Adrenal gland (tissue), 12 donors: ENCODE results near the gene RPL29. TPM values are rescaled to one million over a fixed set of nuclear protein-coding genes. Genes with fewer than 3 reads are reported as not detected.

Source experiments
- DNase-seq, 7 donors: peaks; one replicate each; pipeline ENCODE4 v3.0.0-alpha.2; 2019 to 2020
- H3K27ac ChIP-seq, 5 donors: fragments of 200-600 bp; sonication (generic) in 4 of 5; 1 replicate in 3 of 5; 2 replicates in 2 of 5; pipeline versions ENCODE4 v1.5.1 to v1.8.0; 2016 to 2020; ENCODE audit warnings: mild to moderate bottlenecking in 1 of 5
- H3K27me3 ChIP-seq: fragments of 200-600 bp; 2 replicates; pipeline ENCODE4 v1.8.0; 2021
- H3K36me3 ChIP-seq, 2 donors: fragments of 200-600 bp; replicated peaks in 1 of 2; 1 replicate in 1 of 2; 2 replicates in 1 of 2; pipeline versions ENCODE4 v1.5.1 to v1.8.0; 2018 to 2022
- H3K4me1 ChIP-seq, 2 donors: fragments of 200-600 bp; replicated peaks in 1 of 2; 1 replicate in 1 of 2; 2 replicates in 1 of 2; pipeline versions ENCODE4 v1.5.1 to v1.8.0; 2018 to 2021
- H3K4me3 ChIP-seq, 4 donors: fragments of 200-600 bp; sonication (generic) in 3 of 4; one replicate each; pipeline ENCODE4 v1.5.1; 2016 to 2018
- H3K9me3 ChIP-seq, 3 donors: fragments of 200-600 bp; sonication (generic) in 1 of 3; replicated peaks in 1 of 3; 1 replicate in 2 of 3; 2 replicates in 1 of 3; pipeline versions ENCODE4 v1.5.1 to v1.8.0; 2016 to 2021
- POLR2A ChIP-seq, 2 donors: fragments of 450-650 bp; IDR thresholded peaks; one replicate each; pipeline ENCODE4 v1.6.1; 2017; ENCODE audit warnings: antibody characterized with exemption in 2 of 2, mild to moderate bottlenecking in 2 of 2, moderate library complexity in 1 of 2
- WGBS, 4 donors: extraction: QIAGEN DNeasy Blood & Tissue Kit in 2 of 4; methylation state at CpG; one replicate each; pipeline versions ENCODE4 v1.1.5 to v1.1.7; 2013 to 2017; 5-methylcytosine and 5-hydroxymethylcytosine counted together
- intact Hi-C, 2 donors: fragments of 100-400 bp; cut with DNase I; formaldehyde crosslinking; loops; one replicate each; pipeline versions ENCODE4 v1.14.1 to v1.15.0; 2022 to 2023
- polyA plus RNA-seq, 3 donors: library from polyadenylated mRNA; stranded (reverse); fragments of 200-250 nt in 2 of 3; fragments of 350-450 nt in 1 of 3; fragmentation: Illumina TruSeq in 1 of 3; extraction: RNeasy Lipid Tissue Mini Kit (QIAGEN cat#74804) in 1 of 3; gene quantifications; one replicate each; pipeline ENCODE4 v1.2.3, GENCODE V29; 2013 to 2014
- total RNA-seq, 9 donors: library from RNA; depleted of rRNA in 4 of 9; stranded (reverse); fragments of >200 nt in 4 of 9; fragments of 120-200 nt in 1 of 9; fragmentation: NEBNext Ultra II Directional in 1 of 9; extraction: Animal tissue kit (Norgen Biotek cat#: 25700) in 1 of 9; gene quantifications; one replicate each; pipeline versions ENCODE4 v1.1.0 to v1.2.4, GENCODE V29; 2013 to 2023
- TF ChIP-seq, protein P1 (sequence below), 6 experiments: fragments of 450-650 bp in 4 of 6; fragments of 200-600 bp in 2 of 6; sonication (generic) in 1 of 6; IDR thresholded peaks; 1 replicate in 5 of 6; 2 replicates in 1 of 6; pipeline versions ENCODE4 v1.5.1 to v1.8.0; 2016 to 2021; ENCODE audit warnings: antibody characterized with exemption in 6 of 6, mild to moderate bottlenecking in 2 of 6, moderate library complexity in 1 of 6
- donor health status: healthy with polysubstance abuse.
- donor health status: Bipolar disorder and iron deficiency.
- donor health status: DM: yes; HTN: yes; CAD: no.
- donor health status: DM: no; HTN: no; CAD: no.
- donor health status: DM: no; HTN: no; CAD: no.
- donor health status: DM: yes; HTN: yes; CAD: no.

Gene RPL29
- total and polyA plus RNA-seq, 12 donors: 947 to 3,421 (median 1,448) TPM

DNA sequence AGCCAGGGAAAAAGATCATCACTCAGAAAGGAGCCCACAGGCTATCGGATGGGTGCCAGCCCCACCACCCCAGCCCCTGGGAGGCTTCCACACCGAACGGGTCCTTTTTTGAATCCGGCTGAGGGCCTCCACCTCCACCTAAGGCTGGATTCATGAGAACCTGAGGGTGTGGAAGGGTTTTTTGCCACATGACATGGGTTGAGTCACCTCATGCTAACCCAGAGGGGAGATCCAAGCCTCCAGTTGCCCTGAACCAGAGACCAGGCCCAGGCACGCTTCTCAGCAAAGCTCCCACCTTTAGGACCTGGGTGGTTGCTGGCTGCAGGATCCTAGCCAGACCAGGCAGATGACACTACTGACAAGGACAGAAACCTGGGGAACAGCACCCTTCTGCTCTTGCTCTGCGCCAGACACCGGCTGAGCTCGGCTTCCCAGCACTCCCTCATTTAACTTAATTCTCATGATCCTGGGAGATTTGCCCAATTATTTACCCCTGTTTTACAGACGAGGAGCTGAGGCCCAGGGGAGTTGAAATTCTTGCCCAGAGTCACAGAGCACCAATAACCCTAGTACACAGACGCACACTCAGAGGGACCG lies 35.1 kb upstream of the RPL29 start:
- WGBS, 4 donors: 92 to 98% (median 93%) methylated on average over 10 to 11 of the region's 11 CpGs

DNA sequence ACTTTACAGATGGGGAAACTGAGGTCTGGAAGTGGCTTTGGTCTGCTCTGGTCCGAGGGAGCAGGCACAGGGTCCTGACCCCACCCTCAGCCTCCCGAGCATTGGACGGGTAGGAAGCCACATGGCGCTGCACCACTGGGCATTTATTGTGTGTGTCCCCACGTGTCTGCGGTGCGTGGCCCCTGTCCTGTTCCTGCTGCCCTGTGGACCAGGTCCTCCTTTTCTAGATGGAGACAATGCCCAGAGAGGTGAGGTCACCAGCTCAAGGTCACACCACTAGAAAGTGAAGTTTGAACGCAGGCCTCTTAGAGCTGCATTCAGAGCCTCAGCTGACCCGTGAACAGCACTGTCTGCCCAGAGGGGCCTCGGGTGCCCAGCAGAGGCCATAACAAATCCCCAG lies 33.8 kb upstream of the RPL29 start:
- H3K9me3 ChIP-seq: no peaks in the 10 kb centered on the region
- TF ChIP-seq, protein P1, sequence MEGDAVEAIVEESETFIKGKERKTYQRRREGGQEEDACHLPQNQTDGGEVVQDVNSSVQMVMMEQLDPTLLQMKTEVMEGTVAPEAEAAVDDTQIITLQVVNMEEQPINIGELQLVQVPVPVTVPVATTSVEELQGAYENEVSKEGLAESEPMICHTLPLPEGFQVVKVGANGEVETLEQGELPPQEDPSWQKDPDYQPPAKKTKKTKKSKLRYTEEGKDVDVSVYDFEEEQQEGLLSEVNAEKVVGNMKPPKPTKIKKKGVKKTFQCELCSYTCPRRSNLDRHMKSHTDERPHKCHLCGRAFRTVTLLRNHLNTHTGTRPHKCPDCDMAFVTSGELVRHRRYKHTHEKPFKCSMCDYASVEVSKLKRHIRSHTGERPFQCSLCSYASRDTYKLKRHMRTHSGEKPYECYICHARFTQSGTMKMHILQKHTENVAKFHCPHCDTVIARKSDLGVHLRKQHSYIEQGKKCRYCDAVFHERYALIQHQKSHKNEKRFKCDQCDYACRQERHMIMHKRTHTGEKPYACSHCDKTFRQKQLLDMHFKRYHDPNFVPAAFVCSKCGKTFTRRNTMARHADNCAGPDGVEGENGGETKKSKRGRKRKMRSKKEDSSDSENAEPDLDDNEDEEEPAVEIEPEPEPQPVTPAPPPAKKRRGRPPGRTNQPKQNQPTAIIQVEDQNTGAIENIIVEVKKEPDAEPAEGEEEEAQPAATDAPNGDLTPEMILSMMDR (IDR thresholded peaks at IDR 0.05): no peak
- TF ChIP-seq POLR2A (IDR thresholded peaks at IDR 0.05): no peak
- peak in 1 of 7 donors; percentile 52 for DNase-seq
- no peak overlapping the region for H3K4me3 ChIP-seq
- no peaks in the 10 kb centered on the region for H3K36me3 ChIP-seq
- WGBS, 4 donors: 52 to 79% (median 74%) methylated on average over 2 to 10 of the region's 10 CpGs
- no peaks in the 10 kb centered on the region for H3K27me3 ChIP-seq
- peak overlapping the region in 2 of 5 donors; percentile 79 to 86 for H3K27ac ChIP-seq
- H3K4me1 ChIP-seq: peaks cover 0 to 31% of the 10 kb centered on the region in 2 donors
- intact Hi-C loops: no loop called here

More for the DNA sequence above, 35.1 kb upstream of the RPL29 start:
- peak in 1 of 7 donors; percentile 83 for DNase-seq
- H3K4me3 ChIP-seq: no peak overlapping the region
- H3K9me3 ChIP-seq: no peaks in the 10 kb centered on the region
- peak overlapping the region in 1 of 5 donors; percentile 79 for H3K27ac ChIP-seq
- no peaks in the 10 kb centered on the region for H3K36me3 ChIP-seq
- H3K27me3 ChIP-seq: no peaks in the 10 kb centered on the region
- peaks cover 0 to 20% of the 10 kb centered on the region in 2 donors for H3K4me1 ChIP-seq
- TF ChIP-seq, protein P1 (IDR thresholded peaks at IDR 0.05): no peak
- no peak for TF ChIP-seq POLR2A (IDR thresholded peaks at IDR 0.05)
- intact Hi-C loops: no loop called here

DNA sequence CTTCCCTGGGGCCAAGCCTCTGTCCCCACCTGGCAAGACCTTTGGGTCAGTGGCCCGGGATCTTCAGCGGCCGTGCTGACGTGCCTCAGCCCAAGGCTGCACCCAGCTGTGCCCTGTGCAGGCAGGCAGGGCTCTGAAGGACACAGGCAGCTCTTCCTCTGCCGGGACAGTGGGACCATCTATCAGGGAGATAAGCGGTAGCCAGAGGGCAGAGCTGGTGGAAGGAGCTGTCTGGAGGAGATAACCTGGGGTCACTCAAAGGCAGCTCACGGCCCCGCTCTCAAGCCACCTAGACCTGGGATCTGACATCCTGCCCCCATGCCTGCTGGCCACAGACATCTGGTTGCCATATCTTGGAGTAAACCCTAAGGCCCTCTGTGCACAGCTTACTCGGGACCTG lies 33.4 kb upstream of the RPL29 start:
- peak; percentile 62 to 91 (median 86) for DNase-seq
- H3K27me3 ChIP-seq: no peaks in the 10 kb centered on the region
- WGBS, 4 donors: 23 to 35% (median 29%) methylated on average over 4 to 9 of the region's 9 CpGs
- no peaks in the 10 kb centered on the region for H3K9me3 ChIP-seq
- no peaks in the 10 kb centered on the region for H3K36me3 ChIP-seq
- TF ChIP-seq, protein P1 (IDR thresholded peaks at IDR 0.05): no peak
- peak in 1 of 2 donors; percentile 35 for TF ChIP-seq POLR2A (IDR thresholded peaks at IDR 0.05)
- H3K4me3 ChIP-seq: no peak overlapping the region
- peak overlapping the region in 3 of 5 donors; percentile 1 to 86 (median 79) for H3K27ac ChIP-seq
- peaks cover 0 to 36% of the 10 kb centered on the region in 2 donors for H3K4me1 ChIP-seq
- intact Hi-C loops: no loop called here

DNA sequence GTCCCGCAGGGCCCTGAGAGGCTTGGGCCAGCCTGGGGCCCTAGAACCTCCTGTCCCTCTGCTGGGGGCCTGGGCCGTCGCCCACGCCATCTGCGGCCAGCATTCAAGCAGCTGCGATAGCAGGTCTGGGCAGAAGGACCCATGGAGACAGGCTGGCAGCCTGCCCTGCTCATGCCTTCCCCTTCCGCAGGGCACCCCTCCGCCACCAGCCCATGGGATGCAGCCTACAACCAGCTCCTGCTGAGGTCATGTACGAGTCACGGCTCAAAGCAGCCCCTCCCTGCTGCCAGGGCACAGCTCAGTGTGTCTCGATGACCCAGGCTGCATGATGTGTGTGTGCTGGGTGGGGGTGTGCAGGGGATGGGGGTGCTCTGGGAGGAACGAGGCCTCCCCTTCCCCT lies 32.9 kb upstream of the RPL29 start:
- Histone ChIP-seq H3K9me3 (no peaks in the 10 kb centered on the region), H3K27me3 (no peaks in the 10 kb centered on the region), H3K36me3 (no peaks in the 10 kb centered on the region), H3K4me1 (peaks cover under 1 to 40% of the 10 kb centered on the region in 2 donors), H3K4me3 (no peak overlapping the region), H3K27ac (peak overlapping the region in 4 of 5 donors; percentile 1 to 86 (median 59))
- WGBS, 4 donors: 55 to 85% (median 63%) methylated on average over 4 to 12 of the region's 12 CpGs
- intact Hi-C loops: no loop called here
- no peak for TF ChIP-seq POLR2A (IDR thresholded peaks at IDR 0.05)
- TF ChIP-seq, protein P1 (IDR thresholded peaks at IDR 0.05): no peak
- peak in 6 of 7 donors; percentile 63 to 78 (median 70) for DNase-seq
